Measurements from ENCODE around the gene RPP38.

RPP38 gene

DNA sequence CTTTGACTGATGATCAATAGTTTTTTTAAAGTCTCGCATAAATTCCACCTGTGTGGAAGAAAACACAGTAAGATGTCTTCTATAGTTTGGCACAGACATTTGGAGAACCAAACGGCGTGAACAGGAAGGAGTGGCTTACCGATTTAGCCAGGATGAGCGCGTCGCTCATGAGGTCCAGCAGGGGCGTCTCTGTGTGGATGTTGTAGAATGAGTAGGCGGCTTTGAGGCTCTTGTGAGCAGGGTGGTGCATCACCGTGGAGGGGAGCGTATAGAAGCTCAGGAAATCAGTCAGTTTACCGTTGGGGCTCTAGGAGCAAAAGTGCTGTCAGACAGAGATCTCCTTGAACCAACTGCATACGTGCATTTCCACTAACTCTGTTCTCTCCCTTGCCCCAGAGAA, 15.5 kb downstream of the RPP38 start:
- DNase-seq (ENCODE audit: low read depth in 1 of 2, low spot score in 1 of 2) = no peak

DNA sequence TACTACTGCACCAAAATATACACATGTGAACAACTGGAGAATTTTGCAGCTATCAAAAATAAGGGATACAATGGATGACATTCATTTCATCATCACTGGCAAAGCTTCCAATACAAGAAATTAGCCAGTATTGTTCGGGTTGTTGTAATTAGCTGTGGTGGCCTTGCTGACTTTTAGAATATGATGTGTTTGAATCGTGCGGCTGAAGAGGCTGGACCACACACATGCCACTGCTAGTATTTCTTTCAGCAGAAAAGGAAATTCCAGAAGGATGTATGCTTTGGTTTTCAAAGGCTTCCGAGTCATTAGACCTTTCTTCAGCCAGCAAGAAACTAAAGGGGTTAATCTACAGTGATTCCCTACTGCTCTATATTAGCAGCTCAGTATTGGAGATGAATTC, 16.6 kb downstream of the RPP38 start:
- no peak for DNase-seq (ENCODE audit: low read depth in 1 of 2, low spot score in 1 of 2)

GRCh38 chr10:15116225-15116624, 19.1 kb downstream of the RPP38 start:
- DNase-seq (ENCODE audit: low read depth in 1 of 2, low spot score in 1 of 2) = no peak

DNA sequence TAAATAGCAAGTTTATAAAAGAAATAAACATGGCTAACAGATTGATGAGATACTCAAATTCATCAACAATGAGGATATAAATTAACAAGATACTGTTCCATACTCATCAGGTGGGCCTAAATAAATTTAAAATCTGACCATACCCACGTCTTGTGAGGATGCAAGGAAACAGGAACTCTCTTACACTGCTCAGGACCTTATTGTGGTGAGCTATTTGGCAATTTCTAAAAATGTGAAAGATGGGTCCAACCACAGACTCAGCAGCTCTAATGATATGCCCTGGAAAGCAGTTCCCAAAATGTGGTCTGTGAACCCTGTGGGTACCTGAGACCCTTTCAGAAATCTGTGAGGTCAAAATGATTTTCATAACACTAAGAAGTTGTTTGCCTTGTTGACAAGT, 21.5 kb downstream of the RPP38 start:
- DNase-seq (ENCODE audit: low read depth in 1 of 2, low spot score in 1 of 2) = no peak

GRCh38 chr10:15120523-15120922, 23.4 kb downstream of the RPP38 start:
- DNase-seq (ENCODE audit: low read depth in 1 of 2, low spot score in 1 of 2) = no peak

- no peak for DNase-seq (ENCODE audit: low read depth in 1 of 2, low spot score in 1 of 2)
Observed at GRCh38 chr10:15121707-15122106, 24.6 kb downstream of the RPP38 start.

DNA sequence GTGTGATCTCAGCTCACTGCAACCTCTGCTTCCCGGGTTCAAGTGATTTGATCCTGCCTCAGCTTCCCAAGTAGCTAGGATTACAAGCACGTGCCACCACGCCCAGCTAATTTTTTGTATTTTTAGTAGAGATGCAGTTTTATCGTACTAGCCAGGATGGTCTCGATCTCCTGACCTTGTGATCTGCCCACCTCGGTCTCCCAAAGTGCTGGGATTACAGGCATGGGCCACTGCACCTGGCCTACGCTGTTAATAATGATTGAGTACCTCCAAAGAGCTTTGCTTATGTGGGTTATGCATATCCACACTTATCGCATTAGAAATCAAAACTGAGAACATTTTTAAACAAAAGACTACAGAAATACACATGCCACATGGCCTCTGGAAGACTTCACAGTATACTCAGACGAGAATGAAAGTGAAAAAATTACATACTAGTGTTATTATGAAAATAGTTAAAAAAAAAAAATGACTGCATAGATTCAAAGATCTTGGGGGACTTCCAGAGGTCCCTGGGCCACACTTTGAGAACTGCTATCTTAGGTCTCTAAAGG, 25.4 kb downstream of the RPP38 start:
- DNase-seq (ENCODE audit: low read depth in 1 of 2, low spot score in 1 of 2) = no peak

GRCh38 chr10:15123749-15124184, 26.6 kb downstream of the RPP38 start:
- DNase-seq (ENCODE audit: low read depth in 1 of 2, low spot score in 1 of 2) = no peak

DNA sequence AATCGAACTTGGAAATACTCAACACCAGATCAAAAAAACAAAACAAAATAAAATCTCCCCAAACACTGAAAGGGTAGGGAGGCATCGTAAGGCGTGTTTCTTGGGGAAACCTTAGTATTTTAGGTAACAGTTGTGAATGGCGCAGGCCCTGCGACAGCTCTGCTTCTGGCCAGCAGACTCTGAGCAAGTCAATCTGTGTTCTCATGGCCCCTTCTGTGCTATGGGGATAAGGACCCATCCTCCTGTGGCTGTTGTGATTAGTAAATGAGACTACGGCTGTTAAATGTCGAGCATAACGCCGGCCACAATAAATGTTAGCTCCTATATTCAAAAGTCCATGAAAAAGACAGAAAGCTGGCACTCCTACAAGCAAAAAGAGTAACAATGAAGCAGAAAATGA, 27.0 kb downstream of the RPP38 start:
- DNase-seq (ENCODE audit: low read depth in 1 of 2, low spot score in 1 of 2) = no peak

DNA sequence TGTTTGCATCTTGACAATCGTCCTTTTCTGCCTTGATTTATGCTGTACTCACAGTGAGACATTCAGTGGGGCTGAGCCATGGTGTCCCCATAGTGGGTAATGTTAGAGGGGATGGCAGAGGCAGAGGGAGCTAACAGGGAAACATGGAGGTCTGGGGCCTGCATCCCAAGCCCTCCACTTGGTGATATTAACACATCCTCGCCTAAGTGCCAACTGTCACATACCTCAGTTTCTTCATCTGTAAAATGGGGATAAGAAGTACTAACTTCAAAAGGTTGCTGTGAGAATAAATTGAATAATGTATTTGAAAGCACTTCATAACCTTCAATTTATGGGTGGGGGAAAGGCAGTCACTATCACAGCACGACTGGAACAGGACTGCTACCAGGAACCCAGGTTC, 27.8 kb downstream of the RPP38 start:
- no peak for DNase-seq (ENCODE audit: low read depth in 1 of 2, low spot score in 1 of 2)

DNA sequence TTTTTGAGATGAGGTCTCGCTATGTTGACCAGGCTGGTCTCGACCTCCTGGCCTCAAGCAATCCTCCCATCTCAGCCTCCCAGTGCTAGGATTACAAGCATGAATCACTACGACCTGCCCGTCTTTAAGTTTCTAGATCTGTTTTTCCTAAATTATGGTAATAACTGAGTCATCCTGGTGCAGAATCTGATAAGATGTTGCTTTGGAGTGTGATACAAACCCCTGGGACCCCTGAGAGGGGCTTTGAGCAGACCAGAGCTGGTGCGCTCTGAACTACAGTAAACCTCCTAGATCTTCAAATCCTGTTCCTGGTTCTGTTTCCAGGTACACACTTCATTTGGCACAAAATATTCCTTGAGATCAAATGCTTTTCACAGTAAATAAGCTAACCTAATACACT, 34.2 kb downstream of the RPP38 start:
- no peak for DNase-seq (ENCODE audit: low read depth in 1 of 2, low spot score in 1 of 2)

DNA sequence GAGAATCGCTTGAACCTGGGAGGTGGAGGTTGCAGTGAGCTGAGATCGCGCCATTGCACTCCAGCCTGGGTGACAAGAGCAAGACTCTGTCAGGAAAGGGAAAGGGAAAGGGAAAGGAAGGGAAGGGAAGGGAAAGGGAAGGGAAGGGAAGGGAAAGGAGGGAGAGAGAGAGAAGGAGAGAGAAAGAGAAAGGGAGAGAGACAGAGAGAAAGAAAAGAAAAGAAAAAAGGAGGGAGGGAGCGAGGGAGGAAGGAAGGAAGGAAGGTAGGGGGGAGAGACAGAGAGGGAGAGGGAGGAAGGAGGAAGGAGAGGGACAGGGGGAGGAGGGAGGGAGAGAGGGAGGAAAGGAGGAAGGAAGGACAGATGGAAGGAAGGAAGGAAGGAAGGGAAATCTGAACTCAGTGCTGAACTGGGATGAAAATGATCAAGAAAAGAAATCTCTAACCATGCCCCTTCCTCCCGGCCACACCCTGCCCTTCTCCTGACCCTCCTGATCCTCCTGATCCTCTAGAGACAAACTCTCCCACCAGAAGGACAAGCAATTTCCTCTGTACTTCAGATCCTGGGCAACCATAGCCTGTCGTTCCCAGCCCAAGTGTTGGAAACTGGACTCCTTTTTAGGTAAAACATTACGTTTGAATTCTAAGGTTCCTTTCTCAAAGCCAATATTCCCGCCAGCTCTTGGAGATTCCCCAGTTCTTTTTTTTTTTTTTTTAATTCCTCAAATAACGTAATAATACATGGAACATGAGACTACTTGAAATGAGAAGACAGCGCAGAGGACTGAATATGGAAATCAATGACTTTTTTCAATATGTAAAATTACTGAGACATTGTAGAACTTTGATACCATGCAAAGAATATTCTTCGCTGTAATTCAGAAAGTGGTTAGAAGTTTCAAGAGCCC, 39.2 kb downstream of the RPP38 start:
- no peak for DNase-seq (ENCODE audit: low read depth in 1 of 2, low spot score in 1 of 2)

- DNase-seq (ENCODE audit: low read depth in 1 of 2, low spot score in 1 of 2) = no peak
Observed at GRCh38 chr10:15137036-15137359, 39.8 kb downstream of the RPP38 start.

GRCh38 chr10:15137636-15138035, 40.5 kb downstream of the RPP38 start:
- no peak for DNase-seq (ENCODE audit: low read depth in 1 of 2, low spot score in 1 of 2)

GRCh38 chr10:15140698-15141097, 43.5 kb downstream of the RPP38 start:
- DNase-seq (ENCODE audit: low read depth in 1 of 2, low spot score in 1 of 2) = no peak

GRCh38 chr10:15141136-15142054, 44.2 kb downstream of the RPP38 start:
- DNase-seq (ENCODE audit: low read depth in 1 of 2, low spot score in 1 of 2) = peak in 1 of 2 donors; percentile 25

- DNase-seq (ENCODE audit: low read depth in 1 of 2, low spot score in 1 of 2) = no peak
Observed at GRCh38 chr10:15144788-15145187, 47.6 kb downstream of the RPP38 start.

- no peak for DNase-seq (ENCODE audit: low read depth in 1 of 2, low spot score in 1 of 2)
Observed at GRCh38 chr10:15146366-15146765, 49.2 kb downstream of the RPP38 start.

DNA sequence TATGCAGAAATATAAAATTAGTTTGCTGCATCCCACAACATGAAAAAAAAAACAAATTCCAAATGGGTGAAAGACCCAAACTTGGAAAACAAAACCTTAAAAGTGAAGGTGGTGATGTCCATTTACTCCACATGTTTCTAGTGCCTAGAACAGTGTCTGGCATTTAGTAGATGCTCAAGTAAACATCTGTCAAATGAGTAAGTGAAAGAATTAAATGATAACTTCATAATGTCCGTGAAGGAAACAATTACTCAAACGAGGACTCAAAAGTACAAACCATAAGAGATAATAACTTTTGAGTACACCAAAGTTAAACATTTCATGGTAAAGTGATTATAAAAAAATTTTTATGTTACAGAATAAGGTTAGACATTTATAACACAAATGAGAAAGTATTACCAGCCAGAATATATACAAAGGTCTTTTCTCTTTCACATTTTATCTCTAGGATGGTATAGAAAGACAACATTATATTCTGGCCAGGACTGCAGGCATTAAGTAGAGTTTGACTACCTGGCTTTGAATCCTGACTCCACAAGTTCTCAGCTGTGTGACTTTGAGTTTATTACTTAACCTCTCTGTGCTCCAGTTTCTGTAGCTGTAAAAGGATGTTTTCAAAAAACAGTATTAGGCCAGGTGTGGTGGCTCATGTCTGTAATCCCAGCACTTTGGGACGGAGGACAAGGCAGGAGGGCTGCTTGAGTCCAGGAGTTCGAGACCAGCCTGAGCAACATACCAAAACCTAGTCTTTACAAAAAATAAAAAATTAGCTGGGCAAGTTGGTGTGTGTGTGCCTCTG, 50.6 kb downstream of the RPP38 start:
- no peak for DNase-seq (ENCODE audit: low read depth in 1 of 2, low spot score in 1 of 2)

GRCh38 chr10:15149042-15149771, 52.1 kb downstream of the RPP38 start:
- DNase-seq (ENCODE audit: low read depth in 1 of 2, low spot score in 1 of 2) = no peak
